Loucy (cell line): ENCODE measurements around the gene ARNT2.

ENCODE experiments used
- H2AFZ ChIP-seq: fragments of 200-600 bp; sonication (generic); 2 replicates; pipeline ENCODE4 v1.6.0; 2016; ENCODE audit warnings: antibody characterized with exemption, mild to moderate bottlenecking, low read length, moderate library complexity
- H3F3A ChIP-seq: fragments of 200-600 bp; 2 replicates; pipeline ENCODE4 v1.6.0; 2016; ENCODE audit warnings: antibody characterized with exemption, low read depth, mild to moderate bottlenecking
- H3K27me3 ChIP-seq: fragments of 200-600 bp; sonication (generic); 2 replicates; pipeline ENCODE4 v1.6.1; 2014; ENCODE audit warnings: low read length, mild to moderate bottlenecking; ENCODE audit not compliant: insufficient read depth, poor library complexity, severe bottlenecking
- H3K36me3 ChIP-seq: fragments of 200-600 bp; sonication (generic); 2 replicates; pipeline ENCODE4 v1.6.1; 2016; ENCODE audit warnings: low read length; ENCODE audit not compliant: insufficient read depth
- H3K4me1 ChIP-seq: fragments of 200-600 bp; sonication (generic); 2 replicates; pipeline ENCODE4 v1.5.1; 2014; ENCODE audit warnings: low read length, mild to moderate bottlenecking; ENCODE audit not compliant: insufficient read depth, poor library complexity, severe bottlenecking
- H3K4me2 ChIP-seq: fragments of 200-600 bp; sonication (generic); 2 replicates; pipeline ENCODE4 v1.6.0; 2014; ENCODE audit warnings: antibody characterized with exemption, low read length, low read depth, mild to moderate bottlenecking; ENCODE audit not compliant: poor library complexity, severe bottlenecking
- H3K4me3 ChIP-seq: fragments of 200-600 bp; sonication (generic); 2 replicates; pipeline ENCODE4 v1.5.1; 2014; ENCODE audit warnings: low read length, mild to moderate bottlenecking, mixed read lengths; ENCODE audit not compliant: poor library complexity, severe bottlenecking
- H3K79me2 ChIP-seq: fragments of 200-600 bp; sonication (generic); 2 replicates; pipeline ENCODE4 v1.6.1; 2014; ENCODE audit warnings: low read length; ENCODE audit not compliant: insufficient read depth
- H3K9ac ChIP-seq: fragments of 200-600 bp; sonication (generic); 2 replicates; pipeline ENCODE4 v1.6.0; 2014; ENCODE audit warnings: mild to moderate bottlenecking, low read depth, low read length, moderate library complexity; ENCODE audit not compliant: poor library complexity, severe bottlenecking
- H3K9me2 ChIP-seq: fragments of 200-600 bp; sonication (generic); replicated peaks from 2 replicates; pipeline ENCODE4 v1.6.1; 2016; ENCODE audit warnings: low read depth, low read length, mixed read lengths
- H3K9me3 ChIP-seq: fragments of 200-600 bp; sonication (generic); 2 replicates; pipeline ENCODE4 v1.6.1; 2014; ENCODE audit warnings: mild to moderate bottlenecking, antibody characterized with exemption, low read length, low read depth; ENCODE audit not compliant: insufficient read depth
- H4K20me1 ChIP-seq: fragments of 200-600 bp; sonication (generic); 2 replicates; pipeline ENCODE4 v1.6.0; 2014; ENCODE audit warnings: antibody characterized with exemption, low read length, mild to moderate bottlenecking; ENCODE audit not compliant: insufficient read depth, poor library complexity, severe bottlenecking
- CTCF ChIP-seq: fragments of 200-600 bp; sonication (generic); conservative IDR thresholded peaks from 2 replicates; pipeline ENCODE4 v1.5.1; 2014; ENCODE audit warnings: mild to moderate bottlenecking, antibody characterized with exemption, low read length
- EZH2phosphoT487 ChIP-seq: fragments of 200-600 bp; IDR thresholded peaks from 2 replicates; pipeline ENCODE4 v1.6.1; 2018; ENCODE audit warnings: antibody characterized with exemption, mild to moderate bottlenecking, moderate library complexity, borderline replicate concordance

ARNT2 gene

DNA sequence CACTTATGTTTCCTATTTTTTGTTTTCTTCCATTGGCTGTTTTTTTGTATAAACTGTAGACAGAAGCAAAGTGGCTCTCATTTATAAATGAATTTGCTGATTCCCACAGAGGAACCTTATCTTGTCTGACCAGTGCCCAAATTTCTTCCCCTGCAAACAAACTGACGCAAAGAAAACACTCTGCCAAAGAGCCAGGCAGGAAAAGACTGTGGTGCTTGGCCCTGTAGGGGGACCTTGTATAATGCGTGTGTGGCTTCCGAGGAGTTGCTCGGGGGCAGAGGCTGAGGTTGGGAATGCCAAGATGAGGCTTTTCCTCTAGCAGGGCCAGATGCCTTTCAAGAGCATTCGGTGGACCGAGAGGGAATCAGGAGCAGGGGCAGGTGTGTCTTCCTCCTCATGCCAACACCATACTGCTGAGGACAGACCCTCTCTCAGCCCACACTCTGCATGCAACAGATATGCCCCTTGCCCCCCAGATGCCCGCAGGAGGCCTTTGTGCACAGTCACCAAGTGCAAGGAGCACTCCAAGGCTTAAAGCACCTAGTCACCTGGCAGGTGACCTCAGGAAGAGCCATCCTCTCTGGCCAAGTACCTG lies 186.7 kb downstream of the ARNT2 start:
- H3K9me3 ChIP-seq = no peaks in the 10 kb centered on the region
- H3K27me3 ChIP-seq = no peaks in the 10 kb centered on the region
- no peak overlapping the region for H3K4me2 ChIP-seq
- no peaks in the 10 kb centered on the region for H4K20me1 ChIP-seq
- no peak overlapping the region for H3K9ac ChIP-seq
- no peak for TF ChIP-seq CTCF
- H3K9me2 ChIP-seq = no peaks in the 10 kb centered on the region
- no peaks in the 10 kb centered on the region for H3K79me2 ChIP-seq
- H3K4me3 ChIP-seq = no peak overlapping the region
- H3K36me3 ChIP-seq = no peaks in the 10 kb centered on the region
- H2AFZ ChIP-seq = no peak overlapping the region
- no peaks in the 10 kb centered on the region for H3F3A ChIP-seq
- no peaks in the 10 kb centered on the region for H3K4me1 ChIP-seq

DNA sequence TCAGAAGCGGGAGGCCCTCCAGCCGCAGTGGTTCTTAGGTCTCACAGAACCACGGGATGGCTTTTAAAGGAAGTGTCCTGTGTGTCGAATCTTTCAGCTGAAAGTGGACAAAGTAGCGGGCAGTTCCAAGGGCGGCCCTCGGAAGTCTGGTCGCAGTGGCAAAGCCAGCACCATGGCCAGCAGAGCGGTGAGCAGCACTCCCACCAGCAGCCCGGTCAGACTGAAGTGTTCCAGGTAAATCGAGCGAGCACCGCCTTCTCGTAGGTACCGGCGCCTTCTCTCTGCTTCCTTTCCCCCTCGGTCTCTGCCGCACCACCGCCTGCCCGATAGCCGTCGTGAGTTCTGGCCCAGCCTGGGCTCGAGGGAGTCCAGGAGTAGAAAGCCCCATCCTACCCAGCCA lies 187.3 kb downstream of the ARNT2 start:
- Histone ChIP-seq H2AFZ (no peak overlapping the region), H3K4me2 (no peak overlapping the region), H3K4me1 (no peaks in the 10 kb centered on the region), H3K79me2 (no peaks in the 10 kb centered on the region), H3K9me2 (no peaks in the 10 kb centered on the region), H3K36me3 (no peaks in the 10 kb centered on the region), H3K4me3 (no peak overlapping the region), H3K9ac (no peak overlapping the region), H3K27me3 (no peaks in the 10 kb centered on the region), H4K20me1 (no peaks in the 10 kb centered on the region), H3F3A (no peaks in the 10 kb centered on the region), H3K9me3 (no peaks in the 10 kb centered on the region)
- no peak for TF ChIP-seq EZH2phosphoT487
- TF ChIP-seq CTCF = no peak

DNA sequence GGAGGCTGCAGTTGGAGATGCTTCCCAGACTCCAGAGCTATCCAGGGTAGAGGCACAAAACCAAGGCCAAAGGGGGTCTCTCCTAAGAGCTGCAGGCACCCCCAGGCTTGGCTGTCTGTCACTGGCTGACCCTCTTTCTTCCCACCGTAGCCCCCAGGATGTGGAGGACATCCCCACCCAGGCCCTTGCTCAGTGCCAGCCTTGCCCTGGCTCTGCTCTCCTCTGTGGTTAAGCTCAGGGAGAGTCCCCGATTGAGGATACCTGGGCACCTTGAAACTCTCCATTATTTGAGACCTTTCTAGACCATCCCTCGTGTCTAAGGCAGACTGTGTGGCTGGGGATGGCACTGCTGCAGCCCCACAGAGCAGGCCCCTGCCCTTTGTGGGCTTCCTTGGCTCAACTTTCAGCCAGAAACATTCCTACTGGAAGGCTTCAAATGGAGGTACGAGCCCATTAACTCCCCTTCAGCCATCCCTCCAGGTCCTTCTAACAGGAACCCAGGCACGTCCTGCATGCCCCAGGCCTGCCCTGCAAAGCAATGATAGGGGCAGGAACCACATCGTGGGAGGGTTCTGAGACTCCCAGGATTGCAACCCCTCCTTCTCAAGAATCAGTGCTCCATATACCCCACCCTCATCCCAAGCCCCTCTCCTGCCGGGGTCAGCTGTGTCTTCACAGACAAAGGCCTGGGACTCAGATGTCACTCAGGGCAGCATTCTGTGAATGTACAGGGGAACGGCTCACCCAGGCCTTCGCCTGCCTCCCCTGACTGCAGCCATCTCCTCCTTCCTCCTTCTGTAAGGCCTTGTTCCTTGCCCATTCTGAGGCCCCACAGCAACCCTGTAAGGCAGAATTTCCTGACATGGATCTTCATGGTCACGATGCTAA lies 188.0 kb downstream of the ARNT2 start:
- H3K4me1 ChIP-seq = no peaks in the 10 kb centered on the region
- H3F3A ChIP-seq = no peaks in the 10 kb centered on the region
- H3K27me3 ChIP-seq = no peaks in the 10 kb centered on the region
- H3K9me3 ChIP-seq = no peaks in the 10 kb centered on the region
- no peak for TF ChIP-seq EZH2phosphoT487
- no peak for TF ChIP-seq CTCF
- no peaks in the 10 kb centered on the region for H4K20me1 ChIP-seq
- no peak overlapping the region for H3K4me2 ChIP-seq
- no peaks in the 10 kb centered on the region for H3K36me3 ChIP-seq
- no peak overlapping the region for H2AFZ ChIP-seq
- no peak overlapping the region for H3K9ac ChIP-seq
- H3K79me2 ChIP-seq = no peaks in the 10 kb centered on the region
- no peak overlapping the region for H3K4me3 ChIP-seq
- H3K9me2 ChIP-seq = no peaks in the 10 kb centered on the region
